Vagina (tissue), 2 donors: Measurements from ENCODE around the gene FADD. TPM values are rescaled to one million over a fixed set of nuclear protein-coding genes. Genes with fewer than 3 reads are reported as not detected.
"Not testable (repeated sequence)": the region's sequence is repeated elsewhere in the genome, so short reads cannot be mapped to it uniquely, and the experiment has no call there.

Source experiments
- DNase-seq, 2 donors: peaks; one replicate each; pipeline ENCODE4 v3.0.0-alpha.2; 2017; ENCODE audit errors: extremely low spot score in 2 of 2
- H3K27ac ChIP-seq: fragments of 200-600 bp; sonication (generic); one replicate; pipeline ENCODE4 v1.5.1; 2019
- H3K27me3 ChIP-seq: fragments of 200-600 bp; sonication (generic); one replicate; pipeline ENCODE4 v1.5.1; 2019
- H3K36me3 ChIP-seq, 2 donors: fragments of 200-600 bp; sonication (generic); one replicate each; pipeline ENCODE4 v1.5.1; 2017 to 2019
- H3K4me1 ChIP-seq: fragments of 200-600 bp; sonication (generic); one replicate; pipeline ENCODE4 v1.5.1; 2019
- H3K4me3 ChIP-seq, 2 donors: fragments of 200-600 bp; sonication (generic); 1 replicate in 1 of 2; 2 replicates in 1 of 2; pipeline ENCODE4 v1.5.1; 2016 to 2019
- H3K9me3 ChIP-seq: fragments of 200-600 bp; sonication (generic); one replicate; pipeline ENCODE4 v1.5.1; 2019
- POLR2A ChIP-seq, 2 donors: fragments of 450-650 bp; IDR thresholded peaks; one replicate each; pipeline ENCODE4 v1.6.1; 2017; ENCODE audit warnings: antibody characterized with exemption in 2 of 2, mild to moderate bottlenecking in 2 of 2, moderate library complexity in 2 of 2
- POLR2AphosphoS5 ChIP-seq, 2 donors: sonication (generic); formaldehyde crosslinking; IDR thresholded peaks; one replicate each; pipeline ENCODE4 v1.9.0; 2017; ENCODE audit warnings: antibody characterized with exemption in 2 of 2, mild to moderate bottlenecking in 2 of 2, low read depth in 1 of 2; ENCODE audit not compliant: insufficient read depth in 1 of 2
- intact Hi-C: fragments of 100-400 bp; cut with DNase I; formaldehyde crosslinking; loops from one replicate; pipeline ENCODE4 v1.15.1; 2023
- total RNA-seq: library from RNA; depleted of rRNA; stranded (reverse); fragments of >200 nt; gene quantifications from one replicate; pipeline ENCODE4 v1.2.3, GENCODE V29; 2016
- TF ChIP-seq, protein P1 (sequence below), 3 experiments: fragments of 450-650 bp in 2 of 3; fragments of 200-600 bp in 1 of 3; sonication (generic) in 1 of 3; IDR thresholded peaks; one replicate each; pipeline ENCODE4 v1.5.1; 2017 to 2019; ENCODE audit warnings: antibody characterized with exemption in 3 of 3, mild to moderate bottlenecking in 2 of 3, moderate library complexity in 2 of 3

FADD gene
- total RNA-seq, 1 donor from 2014 or later, result 21.6 TPM

DNA sequence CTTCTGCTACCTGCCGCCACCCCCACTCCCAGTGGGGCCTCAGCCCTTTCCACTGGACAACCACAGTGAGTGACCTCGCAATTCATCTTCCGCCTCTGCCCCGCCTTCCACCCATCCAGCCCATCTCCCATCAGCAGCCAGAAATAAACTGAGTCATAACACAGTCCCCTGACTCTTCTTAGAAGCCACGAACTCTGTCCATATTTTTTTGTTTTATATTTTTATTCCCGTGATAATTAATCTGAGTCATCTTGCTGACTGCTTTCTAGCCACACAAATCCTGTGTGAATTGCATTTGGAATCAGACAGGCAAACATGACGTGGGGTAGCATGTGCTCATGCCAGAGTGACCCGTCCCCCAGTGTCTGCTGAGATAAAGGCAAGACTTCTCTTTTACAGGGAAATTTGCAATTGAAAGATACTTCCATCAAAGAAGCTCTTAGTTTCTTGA is 7.0 kb downstream of the FADD start:
- TF ChIP-seq POLR2AphosphoS5 (IDR thresholded peaks at IDR 0.05; ENCODE audit: insufficient read depth in 1 of 2, low read depth in 1 of 2), result no peak
- TF ChIP-seq, protein P1, sequence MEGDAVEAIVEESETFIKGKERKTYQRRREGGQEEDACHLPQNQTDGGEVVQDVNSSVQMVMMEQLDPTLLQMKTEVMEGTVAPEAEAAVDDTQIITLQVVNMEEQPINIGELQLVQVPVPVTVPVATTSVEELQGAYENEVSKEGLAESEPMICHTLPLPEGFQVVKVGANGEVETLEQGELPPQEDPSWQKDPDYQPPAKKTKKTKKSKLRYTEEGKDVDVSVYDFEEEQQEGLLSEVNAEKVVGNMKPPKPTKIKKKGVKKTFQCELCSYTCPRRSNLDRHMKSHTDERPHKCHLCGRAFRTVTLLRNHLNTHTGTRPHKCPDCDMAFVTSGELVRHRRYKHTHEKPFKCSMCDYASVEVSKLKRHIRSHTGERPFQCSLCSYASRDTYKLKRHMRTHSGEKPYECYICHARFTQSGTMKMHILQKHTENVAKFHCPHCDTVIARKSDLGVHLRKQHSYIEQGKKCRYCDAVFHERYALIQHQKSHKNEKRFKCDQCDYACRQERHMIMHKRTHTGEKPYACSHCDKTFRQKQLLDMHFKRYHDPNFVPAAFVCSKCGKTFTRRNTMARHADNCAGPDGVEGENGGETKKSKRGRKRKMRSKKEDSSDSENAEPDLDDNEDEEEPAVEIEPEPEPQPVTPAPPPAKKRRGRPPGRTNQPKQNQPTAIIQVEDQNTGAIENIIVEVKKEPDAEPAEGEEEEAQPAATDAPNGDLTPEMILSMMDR (IDR thresholded peaks at IDR 0.05), result no peak
- TF ChIP-seq POLR2A (IDR thresholded peaks at IDR 0.05), result no peak
- peaks cover 18% of the 10 kb centered on the region for H3K4me1 ChIP-seq
- H3K27me3 ChIP-seq, result no peaks in the 10 kb centered on the region
- H3K9me3 ChIP-seq, result no peaks in the 10 kb centered on the region
- no peak for DNase-seq
- intact Hi-C loops, result no loop called here
- H3K4me3 ChIP-seq, result no peak overlapping the region
- H3K36me3 ChIP-seq, result peaks cover 0 to 22% of the 10 kb centered on the region in 2 donors
- H3K27ac ChIP-seq, result no peak overlapping the region

- H3K27me3 ChIP-seq, result no peaks in the 10 kb centered on the region
- intact Hi-C loops, result no loop called here
- no peak overlapping the region for H3K27ac ChIP-seq
- no peaks in the 10 kb centered on the region for H3K9me3 ChIP-seq
- H3K4me1 ChIP-seq, result peaks cover 13% of the 10 kb centered on the region
- no peak for DNase-seq
- TF ChIP-seq, protein P1 (IDR thresholded peaks at IDR 0.05), result no peak
- TF ChIP-seq POLR2A (IDR thresholded peaks at IDR 0.05) (no peak), POLR2AphosphoS5 (IDR thresholded peaks at IDR 0.05; ENCODE audit: insufficient read depth in 1 of 2, low read depth in 1 of 2) (no peak)
- peaks cover 0 to 22% of the 10 kb centered on the region in 2 donors for H3K36me3 ChIP-seq
- no peak overlapping the region for H3K4me3 ChIP-seq
These were observed 7.4 kb downstream of the FADD start for GRCh38 chr11:70210530-70210929.

DNA sequence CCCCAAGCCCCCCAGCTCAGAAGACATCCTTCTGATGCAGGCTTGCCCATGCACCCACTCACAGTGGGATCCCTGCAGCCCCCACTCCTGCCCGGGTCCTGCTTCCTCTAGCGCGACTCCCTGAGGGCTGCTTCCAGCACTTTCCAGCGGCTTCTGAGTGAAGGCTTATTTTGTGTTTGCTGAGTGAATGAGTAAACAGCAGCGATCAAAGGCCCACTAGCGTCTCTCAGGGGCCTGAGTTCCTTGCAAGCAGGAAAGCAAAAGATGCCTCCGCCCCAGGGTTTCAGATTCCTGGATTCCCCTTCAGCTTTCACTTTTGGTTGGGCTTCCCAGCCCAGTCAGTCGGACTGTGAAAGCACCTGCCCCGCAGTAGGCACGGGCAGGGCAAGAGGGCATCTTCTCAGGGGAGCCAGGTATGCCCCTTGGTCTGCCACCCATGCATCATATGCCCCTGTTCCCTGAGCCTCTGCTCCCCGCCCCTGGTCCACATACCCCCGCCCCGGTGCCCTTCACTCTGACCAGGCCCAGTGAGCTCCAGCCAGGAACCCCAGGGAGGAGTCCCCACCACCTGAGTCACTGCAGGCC is 9.2 kb downstream of the FADD start:
- no peak for TF ChIP-seq POLR2A (IDR thresholded peaks at IDR 0.05)
- TF ChIP-seq, protein P1 (IDR thresholded peaks at IDR 0.05), result no peak
- TF ChIP-seq POLR2AphosphoS5 (IDR thresholded peaks at IDR 0.05; ENCODE audit: insufficient read depth in 1 of 2, low read depth in 1 of 2), result no peak
- peaks cover 4% of the 10 kb centered on the region for H3K4me1 ChIP-seq
- H3K9me3 ChIP-seq, result no peaks in the 10 kb centered on the region
- H3K36me3 ChIP-seq, result peaks cover 0 to 6% of the 10 kb centered on the region in 2 donors
- no peaks in the 10 kb centered on the region for H3K27me3 ChIP-seq
- intact Hi-C loops, result no loop called here
- H3K4me3 ChIP-seq, result peak overlapping the region in 1 of 2 donors; percentile 4
- DNase-seq, result no peak
- no peak overlapping the region for H3K27ac ChIP-seq

GRCh38 chr11:70217388-70217787 is 14.3 kb downstream of the FADD start:
- H3K4me1 ChIP-seq, intact Hi-C loops, DNase-seq: not testable (repeated sequence)

DNA sequence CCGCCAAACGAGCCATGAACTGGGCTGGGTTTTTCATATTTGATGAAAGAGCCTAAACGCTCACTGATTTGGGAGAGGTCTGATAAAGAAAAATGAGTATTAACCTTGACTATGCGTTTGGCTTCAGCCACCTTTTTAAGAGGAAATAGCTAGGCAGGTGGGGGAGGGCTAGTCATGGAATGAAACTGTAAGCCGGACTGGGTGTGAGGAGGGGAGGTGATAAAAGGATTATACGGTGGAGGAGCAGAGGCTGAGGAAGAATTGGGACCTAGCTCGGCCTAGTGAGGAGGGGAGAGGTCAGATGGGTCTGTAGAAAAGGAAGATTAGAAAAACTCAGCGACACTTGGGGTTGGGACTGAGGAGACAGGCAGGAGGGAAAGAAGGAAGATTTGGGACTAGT is 15.0 kb downstream of the FADD start:
- H3K4me3 ChIP-seq, H3K9me3 ChIP-seq, intact Hi-C loops, DNase-seq, H3K27ac ChIP-seq, H3K4me1 ChIP-seq, H3K36me3 ChIP-seq, H3K27me3 ChIP-seq: not testable (repeated sequence)

More at GRCh38 chr11:70217388-70217787, 14.3 kb downstream of the FADD start:
- H3K4me3 ChIP-seq, H3K27ac ChIP-seq, H3K36me3 ChIP-seq, H3K27me3 ChIP-seq, H3K9me3 ChIP-seq: not testable (repeated sequence)

GRCh38 chr11:70220136-70220535 is 17.0 kb downstream of the FADD start:
- intact Hi-C loops, result no loop called here
- TF ChIP-seq, protein P1 (IDR thresholded peaks at IDR 0.05), result no peak
- TF ChIP-seq POLR2A (IDR thresholded peaks at IDR 0.05) (no peak), POLR2AphosphoS5 (IDR thresholded peaks at IDR 0.05; ENCODE audit: insufficient read depth in 1 of 2, low read depth in 1 of 2) (no peak)
- no peak overlapping the region for H3K27ac ChIP-seq
- H3K36me3 ChIP-seq, result no peaks in the 10 kb centered on the region
- H3K27me3 ChIP-seq, result no peaks in the 10 kb centered on the region
- no peak overlapping the region for H3K4me3 ChIP-seq
- no peaks in the 10 kb centered on the region for H3K4me1 ChIP-seq
- DNase-seq, result no peak
- H3K9me3 ChIP-seq, result no peaks in the 10 kb centered on the region
